A549 (cell line): ENCODE data around the gene PPA1.

Source experiments
- BHLHE40 ChIP-seq: IDR thresholded peaks from 2 replicates; pipeline ENCODE4 v1.6.1; 2012; ENCODE audit warnings: low read depth, low read length, inconsistent platforms
- CHD2 ChIP-seq: fragments of 150-350 bp; IDR thresholded peaks from 2 replicates; pipeline ENCODE4 v1.6.1; 2014; ENCODE audit warnings: low read length; ENCODE audit not compliant: partially characterized antibody
- FOXS1 ChIP-seq: fragments of 250-450 bp; sonication (Bioruptor Pico); IDR thresholded peaks from 2 replicates; pipeline ENCODE4 v1.5.0; 2020; ENCODE audit warnings: mild to moderate bottlenecking, moderate library complexity
- MAZ ChIP-seq: fragments of 150-350 bp; IDR thresholded peaks from 2 replicates; pipeline ENCODE4 v1.6.1; 2014; ENCODE audit warnings: antibody characterized with exemption, low read depth, low read length, borderline replicate concordance
- NPAS2 ChIP-seq: fragments of 250-450 bp; sonication (Bioruptor Pico); IDR thresholded peaks from 2 replicates; pipeline ENCODE4 v1.8.0; 2022; ENCODE audit warnings: mild to moderate bottlenecking, moderate library complexity, borderline replicate concordance
- POLR2A ChIP-seq: IDR thresholded peaks from 2 replicates; pipeline ENCODE4 v1.6.1; 2012; ENCODE audit warnings: mild to moderate bottlenecking, low read length
- RAD21 ChIP-seq, 2 experiments: fragments of >200 bp in 1 of 2; sonication (Bioruptor Twin) in 1 of 2; formaldehyde crosslinking in 1 of 2; IDR thresholded peaks in 1 of 2; conservative IDR thresholded peaks in 1 of 2; 2 replicates in 1 of 2; 3 replicates in 1 of 2; pipeline ENCODE4 v1.6.1; 2012 to 2018; ENCODE audit warnings: inconsistent platforms in 1 of 2
- RFX5 ChIP-seq: fragments of 450-650 bp; IDR thresholded peaks from 2 replicates; pipeline ENCODE4 v1.7.1; 2014; ENCODE audit warnings: antibody characterized with exemption, mild to moderate bottlenecking, moderate library complexity
- ZC3H11A ChIP-seq: fragments of 450-650 bp; IDR thresholded peaks from 2 replicates; pipeline ENCODE4 v1.6.1; 2014; ENCODE audit warnings: antibody characterized with exemption, mild to moderate bottlenecking
- TF ChIP-seq, protein P1 (sequence below): fragments of >200 bp; sonication (Bioruptor Twin); formaldehyde crosslinking; IDR thresholded peaks from 3 replicates; pipeline ENCODE4 v1.5.1; 2016
- TF ChIP-seq, protein P2 (sequence below): fragments of 450-650 bp; IDR thresholded peaks from 2 replicates; pipeline ENCODE4 v1.6.1; 2014; ENCODE audit warnings: antibody characterized with exemption
- TF ChIP-seq, protein P3 (sequence below): IDR thresholded peaks from 2 replicates; pipeline ENCODE4 v1.6.1; 2012
- TF ChIP-seq, protein P4 (sequence below): fragments of 200-600 bp; sonication (generic); IDR thresholded peaks from 2 replicates; pipeline ENCODE4 v1.6.1; 2016; ENCODE audit warnings: antibody characterized with exemption, mild to moderate bottlenecking, moderate library complexity

DNA sequence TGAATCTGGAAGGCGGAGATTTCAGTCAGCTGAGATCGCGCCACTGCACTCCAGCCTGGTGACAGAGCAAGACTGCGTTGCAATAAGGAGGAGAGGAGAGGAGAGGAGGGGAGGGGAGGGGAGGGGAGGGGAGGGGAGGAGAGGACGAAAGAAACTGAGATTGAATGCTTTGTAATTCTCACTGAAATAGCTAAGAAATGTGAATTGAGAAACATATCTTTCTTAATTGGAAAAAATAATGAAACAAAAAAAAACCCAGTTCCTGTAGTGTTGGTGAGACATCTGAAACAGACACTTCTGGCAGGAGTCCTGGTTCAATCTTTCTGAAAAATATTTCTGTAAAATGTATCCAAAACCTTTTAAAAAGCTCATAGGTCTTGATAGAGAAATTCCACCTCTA, 26.5 kb downstream of the PPA1 start:
- TF ChIP-seq BHLHE40 (no peak), FOXS1 (CRISPR knock-in tag) (no peak), POLR2A (no peak), CHD2 (no peak), MAZ (no peak), RFX5 (no peak), ZC3H11A (no peak), RAD21 (conservative IDR thresholded peaks at IDR 0.05 in 1 of 2, IDR thresholded peaks at IDR 0.05 in 1 of 2) (no peak), NPAS2 (CRISPR knock-in tag) (no peak)
- TF ChIP-seq, protein P1, sequence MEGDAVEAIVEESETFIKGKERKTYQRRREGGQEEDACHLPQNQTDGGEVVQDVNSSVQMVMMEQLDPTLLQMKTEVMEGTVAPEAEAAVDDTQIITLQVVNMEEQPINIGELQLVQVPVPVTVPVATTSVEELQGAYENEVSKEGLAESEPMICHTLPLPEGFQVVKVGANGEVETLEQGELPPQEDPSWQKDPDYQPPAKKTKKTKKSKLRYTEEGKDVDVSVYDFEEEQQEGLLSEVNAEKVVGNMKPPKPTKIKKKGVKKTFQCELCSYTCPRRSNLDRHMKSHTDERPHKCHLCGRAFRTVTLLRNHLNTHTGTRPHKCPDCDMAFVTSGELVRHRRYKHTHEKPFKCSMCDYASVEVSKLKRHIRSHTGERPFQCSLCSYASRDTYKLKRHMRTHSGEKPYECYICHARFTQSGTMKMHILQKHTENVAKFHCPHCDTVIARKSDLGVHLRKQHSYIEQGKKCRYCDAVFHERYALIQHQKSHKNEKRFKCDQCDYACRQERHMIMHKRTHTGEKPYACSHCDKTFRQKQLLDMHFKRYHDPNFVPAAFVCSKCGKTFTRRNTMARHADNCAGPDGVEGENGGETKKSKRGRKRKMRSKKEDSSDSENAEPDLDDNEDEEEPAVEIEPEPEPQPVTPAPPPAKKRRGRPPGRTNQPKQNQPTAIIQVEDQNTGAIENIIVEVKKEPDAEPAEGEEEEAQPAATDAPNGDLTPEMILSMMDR: no peak
- TF ChIP-seq, protein P2, sequence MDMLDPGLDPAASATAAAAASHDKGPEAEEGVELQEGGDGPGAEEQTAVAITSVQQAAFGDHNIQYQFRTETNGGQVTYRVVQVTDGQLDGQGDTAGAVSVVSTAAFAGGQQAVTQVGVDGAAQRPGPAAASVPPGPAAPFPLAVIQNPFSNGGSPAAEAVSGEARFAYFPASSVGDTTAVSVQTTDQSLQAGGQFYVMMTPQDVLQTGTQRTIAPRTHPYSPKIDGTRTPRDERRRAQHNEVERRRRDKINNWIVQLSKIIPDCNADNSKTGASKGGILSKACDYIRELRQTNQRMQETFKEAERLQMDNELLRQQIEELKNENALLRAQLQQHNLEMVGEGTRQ: no peak
- TF ChIP-seq, protein P3, sequence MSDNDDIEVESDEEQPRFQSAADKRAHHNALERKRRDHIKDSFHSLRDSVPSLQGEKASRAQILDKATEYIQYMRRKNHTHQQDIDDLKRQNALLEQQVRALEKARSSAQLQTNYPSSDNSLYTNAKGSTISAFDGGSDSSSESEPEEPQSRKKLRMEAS: no peak
- TF ChIP-seq, protein P4, sequence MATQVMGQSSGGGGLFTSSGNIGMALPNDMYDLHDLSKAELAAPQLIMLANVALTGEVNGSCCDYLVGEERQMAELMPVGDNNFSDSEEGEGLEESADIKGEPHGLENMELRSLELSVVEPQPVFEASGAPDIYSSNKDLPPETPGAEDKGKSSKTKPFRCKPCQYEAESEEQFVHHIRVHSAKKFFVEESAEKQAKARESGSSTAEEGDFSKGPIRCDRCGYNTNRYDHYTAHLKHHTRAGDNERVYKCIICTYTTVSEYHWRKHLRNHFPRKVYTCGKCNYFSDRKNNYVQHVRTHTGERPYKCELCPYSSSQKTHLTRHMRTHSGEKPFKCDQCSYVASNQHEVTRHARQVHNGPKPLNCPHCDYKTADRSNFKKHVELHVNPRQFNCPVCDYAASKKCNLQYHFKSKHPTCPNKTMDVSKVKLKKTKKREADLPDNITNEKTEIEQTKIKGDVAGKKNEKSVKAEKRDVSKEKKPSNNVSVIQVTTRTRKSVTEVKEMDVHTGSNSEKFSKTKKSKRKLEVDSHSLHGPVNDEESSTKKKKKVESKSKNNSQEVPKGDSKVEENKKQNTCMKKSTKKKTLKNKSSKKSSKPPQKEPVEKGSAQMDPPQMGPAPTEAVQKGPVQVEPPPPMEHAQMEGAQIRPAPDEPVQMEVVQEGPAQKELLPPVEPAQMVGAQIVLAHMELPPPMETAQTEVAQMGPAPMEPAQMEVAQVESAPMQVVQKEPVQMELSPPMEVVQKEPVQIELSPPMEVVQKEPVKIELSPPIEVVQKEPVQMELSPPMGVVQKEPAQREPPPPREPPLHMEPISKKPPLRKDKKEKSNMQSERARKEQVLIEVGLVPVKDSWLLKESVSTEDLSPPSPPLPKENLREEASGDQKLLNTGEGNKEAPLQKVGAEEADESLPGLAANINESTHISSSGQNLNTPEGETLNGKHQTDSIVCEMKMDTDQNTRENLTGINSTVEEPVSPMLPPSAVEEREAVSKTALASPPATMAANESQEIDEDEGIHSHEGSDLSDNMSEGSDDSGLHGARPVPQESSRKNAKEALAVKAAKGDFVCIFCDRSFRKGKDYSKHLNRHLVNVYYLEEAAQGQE: no peak
